Karpas-422 (cell line): ENCODE results near the gene FMNL1. TPM values are rescaled to one million over a fixed set of nuclear protein-coding genes. Genes with fewer than 3 reads are reported as not detected.
A peak's percentile ranks its signal among the peaks of the same experiment; 100 is the strongest.

Experiments
- DNase-seq: peaks from one replicate; pipeline ENCODE4 v3.0.0-alpha.2; 2015
- H2AFZ ChIP-seq: fragments of 200-600 bp; sonication (generic); 2 replicates; pipeline ENCODE4 v1.6.1; 2014; ENCODE audit warnings: antibody characterized with exemption, low read length, mixed read lengths
- H3K27ac ChIP-seq: fragments of 200-600 bp; sonication (generic); 2 replicates; pipeline ENCODE4 v1.5.1; 2014; ENCODE audit warnings: mild to moderate bottlenecking, low read length, moderate library complexity
- H3K27me3 ChIP-seq: fragments of 200-600 bp; sonication (generic); 2 replicates; pipeline ENCODE4 v1.6.1; 2014; ENCODE audit warnings: low read length, mixed read lengths
- H3K36me3 ChIP-seq: fragments of 200-600 bp; sonication (generic); 2 replicates; pipeline ENCODE4 v1.6.1; 2014; ENCODE audit warnings: low read length, mixed read lengths; ENCODE audit not compliant: insufficient read depth
- H3K4me1 ChIP-seq: fragments of 200-600 bp; sonication (generic); 2 replicates; pipeline ENCODE4 v1.6.1; 2014; ENCODE audit warnings: mild to moderate bottlenecking, low read length, mixed read lengths
- H3K4me2 ChIP-seq: fragments of 200-600 bp; sonication (generic); 2 replicates; pipeline ENCODE4 v1.6.1; 2014; ENCODE audit warnings: low read length, low read depth, mild to moderate bottlenecking; ENCODE audit not compliant: poor library complexity, severe bottlenecking
- H3K4me3 ChIP-seq: fragments of 200-600 bp; sonication (generic); 2 replicates; pipeline ENCODE4 v1.5.1; 2014; ENCODE audit warnings: mild to moderate bottlenecking, antibody characterized with exemption, low read length, mixed read lengths
- H3K79me2 ChIP-seq: fragments of 200-600 bp; sonication (generic); 2 replicates; pipeline ENCODE4 v1.6.1; 2014; ENCODE audit warnings: mild to moderate bottlenecking, low read length, mixed read lengths
- H3K9ac ChIP-seq: fragments of 200-600 bp; sonication (generic); 2 replicates; pipeline ENCODE4 v1.6.0; 2014; ENCODE audit warnings: low read length
- H3K9me2 ChIP-seq: fragments of 200-600 bp; sonication (generic), shearing (Covaris generic); replicated peaks from 2 replicates; pipeline ENCODE4 v1.6.0; 2014; ENCODE audit warnings: mild to moderate bottlenecking, low read length, moderate library complexity; ENCODE audit not compliant: insufficient read depth
- H3K9me3 ChIP-seq: fragments of 300-700, 200-600 bp; sonication (generic); 2 replicates; pipeline ENCODE4 v1.6.1; 2014; ENCODE audit warnings: low read length, mixed read lengths
- H4K20me1 ChIP-seq: fragments of 200-600 bp; sonication (generic); 2 replicates; pipeline ENCODE4 v1.6.1; 2014; ENCODE audit warnings: mild to moderate bottlenecking, antibody characterized with exemption, low read length, low read depth; ENCODE audit not compliant: insufficient read depth
- total RNA-seq: library from RNA; depleted of rRNA; stranded (reverse); fragments of >200 nt; shearing (Covaris generic); gene quantifications from 2 replicates; pipeline ENCODE4 v1.2.3, GENCODE V29; 2014; ENCODE audit warnings: low replicate concordance

Gene FMNL1
- total RNA-seq, 1 experiment from 2014 or later: not detected

DNA sequence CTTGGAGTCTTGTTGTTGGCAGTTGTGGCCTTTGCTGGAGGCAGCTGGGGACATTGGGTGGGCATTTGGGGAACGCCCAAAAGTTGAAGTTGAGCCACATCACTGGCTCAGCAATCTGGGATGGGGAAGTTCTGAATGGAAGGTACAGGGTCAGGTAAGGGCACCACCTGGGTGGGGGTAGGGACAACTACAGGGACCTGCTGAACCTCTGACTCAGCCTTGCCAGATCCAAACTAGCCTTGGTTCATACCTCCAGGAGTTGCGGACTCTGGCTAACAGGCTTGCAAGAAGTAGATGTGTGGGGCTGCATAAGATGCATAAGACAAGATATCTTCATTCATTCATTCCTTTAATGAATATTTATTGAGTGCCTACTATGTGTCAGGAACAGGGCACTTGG is 16.0 kb downstream of the FMNL1 start:
- Histone ChIP-seq H3K4me3 (no peak overlapping the region), H3K79me2 (no peaks in the 10 kb centered on the region), H3K27me3 (no peaks in the 10 kb centered on the region), H3K9me3 (no peaks in the 10 kb centered on the region), H4K20me1 (no peaks in the 10 kb centered on the region), H3K9ac (no peak overlapping the region), H3K9me2 (no peaks in the 10 kb centered on the region), H3K36me3 (no peaks in the 10 kb centered on the region), H3K27ac (no peak overlapping the region), H3K4me2 (no peak overlapping the region), H2AFZ (no peak overlapping the region), H3K4me1 (no peaks in the 10 kb centered on the region)
- no peak for DNase-seq

GRCh38 chr17:45238155-45238774 is 16.6 kb downstream of the FMNL1 start:
- Histone ChIP-seq H3K9me3 (no peaks in the 10 kb centered on the region), H3K79me2 (no peaks in the 10 kb centered on the region), H3K4me1 (no peaks in the 10 kb centered on the region), H3K4me2 (no peak overlapping the region), H2AFZ (no peak overlapping the region), H3K36me3 (no peaks in the 10 kb centered on the region), H3K27ac (no peak overlapping the region), H3K9ac (no peak overlapping the region), H4K20me1 (no peaks in the 10 kb centered on the region), H3K9me2 (no peaks in the 10 kb centered on the region), H3K4me3 (no peak overlapping the region), H3K27me3 (no peaks in the 10 kb centered on the region)
- DNase-seq: no peak

- H3K9ac ChIP-seq: no peak overlapping the region
- no peak overlapping the region for H2AFZ ChIP-seq
- H4K20me1 ChIP-seq: no peaks in the 10 kb centered on the region
- no peak overlapping the region for H3K27ac ChIP-seq
- no peaks in the 10 kb centered on the region for H3K79me2 ChIP-seq
- no peaks in the 10 kb centered on the region for H3K9me3 ChIP-seq
- no peaks in the 10 kb centered on the region for H3K27me3 ChIP-seq
- DNase-seq: no peak
- H3K4me3 ChIP-seq: no peak overlapping the region
- no peaks in the 10 kb centered on the region for H3K36me3 ChIP-seq
- H3K4me2 ChIP-seq: no peak overlapping the region
- no peaks in the 10 kb centered on the region for H3K4me1 ChIP-seq
- no peaks in the 10 kb centered on the region for H3K9me2 ChIP-seq
Measured at GRCh38 chr17:45240905-45241327, 19.2 kb downstream of the FMNL1 start.

DNA sequence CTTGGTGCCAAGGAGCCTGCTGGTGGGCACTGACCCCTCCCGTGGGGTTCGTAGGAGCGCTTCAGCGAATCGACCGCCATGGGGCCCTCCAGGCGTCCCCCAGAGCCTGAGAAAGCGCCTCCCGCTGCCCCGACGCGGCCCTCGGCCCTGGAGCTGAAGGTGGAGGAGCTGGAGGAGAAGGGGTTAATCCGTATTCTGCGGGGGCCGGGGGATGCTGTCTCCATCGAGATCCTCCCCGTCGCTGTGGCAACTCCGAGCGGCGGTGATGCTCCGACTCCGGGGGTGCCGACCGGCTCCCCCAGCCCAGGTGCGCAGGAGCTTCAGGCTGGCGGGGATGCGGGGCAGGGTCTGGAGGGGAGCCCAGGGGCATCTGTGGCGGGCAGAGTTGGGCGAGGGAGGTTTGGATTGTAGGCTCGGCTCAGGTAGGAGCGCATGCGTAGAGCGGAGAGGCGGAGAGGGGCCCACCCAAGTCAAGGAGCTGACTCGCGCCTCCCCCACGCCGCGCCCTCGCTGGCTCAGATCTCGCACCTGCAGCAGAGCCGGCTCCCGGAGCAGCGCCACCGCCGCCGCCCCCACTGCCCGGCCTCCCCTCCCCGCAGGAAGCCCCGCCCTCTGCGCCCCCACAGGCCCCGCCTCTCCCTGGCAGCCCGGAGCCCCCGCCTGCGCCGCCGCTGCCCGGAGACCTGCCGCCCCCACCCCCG is 19.8 kb downstream of the FMNL1 start:
- Histone ChIP-seq H3K9me2 (no peaks in the 10 kb centered on the region), H3K9ac (no peak overlapping the region), H3K79me2 (no peaks in the 10 kb centered on the region), H3K4me2 (no peak overlapping the region), H3K36me3 (no peaks in the 10 kb centered on the region), H3K9me3 (no peaks in the 10 kb centered on the region), H3K4me3 (no peak overlapping the region), H3K27me3 (no peaks in the 10 kb centered on the region), H4K20me1 (no peaks in the 10 kb centered on the region), H2AFZ (no peak overlapping the region), H3K27ac (no peak overlapping the region), H3K4me1 (peaks cover 2% of the 10 kb centered on the region)
- DNase-seq: no peak

GRCh38 chr17:45242029-45242414 is 20.3 kb downstream of the FMNL1 start:
- H3K27ac ChIP-seq: no peak overlapping the region
- no peak for DNase-seq
- H3K9me3 ChIP-seq: no peaks in the 10 kb centered on the region
- H4K20me1 ChIP-seq: no peaks in the 10 kb centered on the region
- no peaks in the 10 kb centered on the region for H3K9me2 ChIP-seq
- H2AFZ ChIP-seq: no peak overlapping the region
- peaks cover 8% of the 10 kb centered on the region for H3K4me1 ChIP-seq
- no peaks in the 10 kb centered on the region for H3K79me2 ChIP-seq
- no peak overlapping the region for H3K9ac ChIP-seq
- no peaks in the 10 kb centered on the region for H3K36me3 ChIP-seq
- no peaks in the 10 kb centered on the region for H3K27me3 ChIP-seq
- no peak overlapping the region for H3K4me2 ChIP-seq
- H3K4me3 ChIP-seq: no peak overlapping the region

DNA sequence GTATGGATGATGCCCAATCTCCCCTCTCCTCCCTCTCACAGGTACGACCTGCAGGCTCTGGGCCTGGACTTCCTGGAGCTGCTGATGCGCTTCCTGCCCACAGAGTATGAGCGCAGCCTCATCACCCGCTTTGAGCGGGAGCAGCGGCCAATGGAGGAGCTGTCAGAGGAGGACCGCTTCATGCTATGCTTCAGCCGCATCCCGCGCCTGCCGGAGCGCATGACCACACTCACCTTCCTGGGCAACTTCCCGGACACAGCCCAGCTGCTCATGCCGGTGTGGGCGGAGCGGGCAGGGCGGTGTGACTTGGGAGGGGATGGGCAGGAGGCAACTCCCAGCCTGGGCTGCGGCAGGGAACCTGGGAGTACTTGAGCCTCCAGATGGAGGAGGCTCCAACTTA is 22.1 kb downstream of the FMNL1 start:
- Histone ChIP-seq H3K27me3 (no peaks in the 10 kb centered on the region), H3K9me2 (no peaks in the 10 kb centered on the region), H3K4me2 (no peak overlapping the region), H3K27ac (no peak overlapping the region), H3K79me2 (peaks cover 4% of the 10 kb centered on the region), H3K4me3 (no peak overlapping the region), H4K20me1 (no peaks in the 10 kb centered on the region), H3K9ac (no peak overlapping the region), H3K9me3 (no peaks in the 10 kb centered on the region), H2AFZ (no peak overlapping the region), H3K36me3 (no peaks in the 10 kb centered on the region), H3K4me1 (peaks cover 14% of the 10 kb centered on the region)
- DNase-seq: no peak

GRCh38 chr17:45244725-45245656 is 23.3 kb downstream of the FMNL1 start:
- no peaks in the 10 kb centered on the region for H3K36me3 ChIP-seq
- no peaks in the 10 kb centered on the region for H3K9me3 ChIP-seq
- H3K4me2 ChIP-seq: no peak overlapping the region
- no peak overlapping the region for H2AFZ ChIP-seq
- no peaks in the 10 kb centered on the region for H4K20me1 ChIP-seq
- H3K27me3 ChIP-seq: no peaks in the 10 kb centered on the region
- H3K9me2 ChIP-seq: no peaks in the 10 kb centered on the region
- DNase-seq: no peak
- peaks cover 18% of the 10 kb centered on the region for H3K4me1 ChIP-seq
- no peak overlapping the region for H3K27ac ChIP-seq
- no peak overlapping the region for H3K9ac ChIP-seq
- peaks cover 8% of the 10 kb centered on the region for H3K79me2 ChIP-seq
- H3K4me3 ChIP-seq: no peak overlapping the region

DNA sequence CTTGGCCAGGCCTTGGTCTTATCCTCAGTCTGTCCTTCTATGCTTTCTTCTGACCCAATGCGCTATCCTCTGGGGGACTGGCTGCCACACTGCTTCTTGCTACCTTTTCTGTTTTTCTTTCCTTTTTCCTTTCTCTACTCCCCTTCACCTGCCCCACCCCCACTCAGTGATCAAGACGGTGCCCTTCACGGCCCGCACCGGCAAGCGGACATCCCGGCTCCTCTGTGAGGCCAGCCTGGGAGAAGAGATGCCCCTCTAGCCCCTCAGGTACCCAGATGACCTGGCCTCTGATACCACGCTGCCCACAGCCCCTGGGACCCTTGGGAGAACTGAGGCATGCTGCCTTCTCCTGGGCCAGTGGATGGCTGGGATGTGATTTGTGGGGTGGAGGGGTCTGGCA is 24.7 kb downstream of the FMNL1 start:
- Histone ChIP-seq H4K20me1 (no peaks in the 10 kb centered on the region), H3K9me2 (no peaks in the 10 kb centered on the region), H2AFZ (no peak overlapping the region), H3K9ac (peak overlapping the region; percentile 91), H3K27ac (no peak overlapping the region), H3K9me3 (no peaks in the 10 kb centered on the region), H3K4me3 (peak overlapping the region; percentile 94; the same call in 1 of the 2 replicates), H3K4me2 (peak overlapping the region; percentile 92), H3K27me3 (no peaks in the 10 kb centered on the region), H3K79me2 (peaks cover 8% of the 10 kb centered on the region), H3K36me3 (no peaks in the 10 kb centered on the region), H3K4me1 (peaks cover 18% of the 10 kb centered on the region)
- DNase-seq: no peak
